Osteocyte (in vitro differentiated cells): ENCODE results near the gene PREX1. TPM values are rescaled to one million over a fixed set of nuclear protein-coding genes. Genes with fewer than 3 reads are reported as not detected.

Source experiments
- DNase-seq: peaks from one replicate; pipeline ENCODE4 v3.0.0; 2021; ENCODE audit warnings: mixed read lengths; ENCODE audit not compliant: unreplicated experiment; ENCODE audit errors: extremely low spot score
- H3K27ac Mint-ChIP-seq: one replicate; pipeline ENCODE4 v1.8.0; 2021; ENCODE audit warnings: mild to moderate bottlenecking, mixed read lengths; ENCODE audit not compliant: unreplicated experiment
- H3K27me3 Mint-ChIP-seq: one replicate; pipeline ENCODE4 v1.8.0; 2021; ENCODE audit warnings: mixed read lengths; ENCODE audit not compliant: unreplicated experiment
- H3K36me3 Mint-ChIP-seq: one replicate; pipeline ENCODE4 v1.8.0; 2021; ENCODE audit warnings: mixed read lengths; ENCODE audit not compliant: unreplicated experiment
- H3K4me1 Mint-ChIP-seq: one replicate; pipeline ENCODE4 v1.8.0; 2021; ENCODE audit warnings: mixed read lengths; ENCODE audit not compliant: unreplicated experiment
- H3K4me3 Mint-ChIP-seq: one replicate; pipeline ENCODE4 v1.8.0; 2021; ENCODE audit warnings: mild to moderate bottlenecking, moderate library complexity, mixed read lengths; ENCODE audit not compliant: unreplicated experiment
- H3K9me3 Mint-ChIP-seq: one replicate; pipeline ENCODE4 v1.8.0; 2021; ENCODE audit warnings: mixed read lengths; ENCODE audit not compliant: unreplicated experiment
- total RNA-seq: library from RNA; stranded (reverse); gene quantifications from 2 replicates; pipeline ENCODE4 v1.2.1, GENCODE V29; 2021
- TF ChIP-seq, protein P1 (sequence below): fragments of 200-600 bp; sonication (generic); IDR thresholded peaks from 2 replicates; pipeline ENCODE4 v1.5.0; 2021; ENCODE audit warnings: antibody characterized with exemption, mild to moderate bottlenecking, moderate library complexity

PREX1 gene
- total RNA-seq, 1 donor from 2014 or later, result 24.2 TPM

DNA sequence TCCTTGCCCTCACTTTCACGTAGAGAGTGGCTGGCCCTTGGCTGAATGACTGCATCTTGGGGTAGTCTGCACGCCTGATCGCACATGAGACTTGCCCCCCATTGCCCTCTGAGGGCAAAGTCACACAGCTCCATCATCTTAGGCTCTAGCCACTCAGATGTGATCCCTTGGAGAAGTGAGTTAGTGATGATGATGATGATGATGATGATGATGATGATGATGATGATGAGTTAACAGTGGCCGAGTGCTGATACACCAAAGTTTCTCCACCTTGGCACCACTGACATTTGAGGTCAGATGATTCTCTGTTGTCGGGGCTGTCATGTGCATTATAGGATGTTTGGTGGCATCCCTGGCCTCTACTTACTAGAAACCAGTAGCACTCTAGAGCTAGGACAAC is 84.0 kb downstream of the PREX1 start:
- TF ChIP-seq, protein P1, sequence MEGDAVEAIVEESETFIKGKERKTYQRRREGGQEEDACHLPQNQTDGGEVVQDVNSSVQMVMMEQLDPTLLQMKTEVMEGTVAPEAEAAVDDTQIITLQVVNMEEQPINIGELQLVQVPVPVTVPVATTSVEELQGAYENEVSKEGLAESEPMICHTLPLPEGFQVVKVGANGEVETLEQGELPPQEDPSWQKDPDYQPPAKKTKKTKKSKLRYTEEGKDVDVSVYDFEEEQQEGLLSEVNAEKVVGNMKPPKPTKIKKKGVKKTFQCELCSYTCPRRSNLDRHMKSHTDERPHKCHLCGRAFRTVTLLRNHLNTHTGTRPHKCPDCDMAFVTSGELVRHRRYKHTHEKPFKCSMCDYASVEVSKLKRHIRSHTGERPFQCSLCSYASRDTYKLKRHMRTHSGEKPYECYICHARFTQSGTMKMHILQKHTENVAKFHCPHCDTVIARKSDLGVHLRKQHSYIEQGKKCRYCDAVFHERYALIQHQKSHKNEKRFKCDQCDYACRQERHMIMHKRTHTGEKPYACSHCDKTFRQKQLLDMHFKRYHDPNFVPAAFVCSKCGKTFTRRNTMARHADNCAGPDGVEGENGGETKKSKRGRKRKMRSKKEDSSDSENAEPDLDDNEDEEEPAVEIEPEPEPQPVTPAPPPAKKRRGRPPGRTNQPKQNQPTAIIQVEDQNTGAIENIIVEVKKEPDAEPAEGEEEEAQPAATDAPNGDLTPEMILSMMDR, result no peak
- no peak for DNase-seq
- no peak overlapping the region for H3K27ac Mint-ChIP-seq
- H3K9me3 Mint-ChIP-seq, result no peaks in the 10 kb centered on the region
- H3K36me3 Mint-ChIP-seq, result peaks cover 10% of the 10 kb centered on the region
- no peaks in the 10 kb centered on the region for H3K27me3 Mint-ChIP-seq
- peaks cover 17% of the 10 kb centered on the region for H3K4me1 Mint-ChIP-seq
- H3K4me3 Mint-ChIP-seq, result no peak overlapping the region

DNA sequence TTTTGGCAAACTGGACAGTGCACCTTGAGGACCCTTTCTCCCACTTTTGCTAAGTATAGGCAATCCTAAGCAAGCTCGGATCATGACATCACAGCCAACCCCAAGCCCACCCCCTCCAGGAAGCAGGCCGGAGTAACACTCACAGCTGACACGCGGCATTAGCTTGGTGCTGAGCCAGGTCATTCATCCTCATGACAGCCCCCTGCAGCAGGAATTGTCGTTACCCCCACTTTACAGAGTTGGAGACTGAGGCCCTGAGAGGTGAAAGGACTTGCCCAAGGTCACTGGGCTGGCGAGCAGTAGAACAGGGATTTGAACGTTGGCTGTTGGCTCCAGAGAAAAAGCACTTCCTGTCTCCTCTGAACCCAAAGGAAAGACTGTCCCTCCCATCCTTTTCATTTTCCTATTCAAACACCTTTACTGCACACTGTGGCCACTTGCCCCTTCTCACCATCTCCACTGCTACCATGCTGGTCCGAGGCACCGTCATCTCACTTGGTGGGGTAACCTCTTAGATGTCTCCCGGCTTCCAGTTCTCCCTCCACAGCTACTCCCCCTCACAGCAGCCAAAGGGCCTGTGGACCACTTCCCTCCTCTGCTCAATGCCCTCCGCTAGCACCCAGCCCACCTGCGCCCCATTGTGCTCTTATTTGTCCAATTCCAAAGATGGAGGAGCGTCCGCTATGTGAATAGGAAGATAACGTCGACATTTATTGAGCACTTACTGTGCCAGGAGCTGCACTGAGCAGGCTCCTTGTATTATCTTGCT is 84.7 kb downstream of the PREX1 start:
- Mint-ChIP-seq H3K27ac (no peak overlapping the region), H3K36me3 (peaks cover 10% of the 10 kb centered on the region), H3K27me3 (no peaks in the 10 kb centered on the region), H3K4me1 (peaks cover 17% of the 10 kb centered on the region), H3K9me3 (no peaks in the 10 kb centered on the region), H3K4me3 (no peak overlapping the region)
- TF ChIP-seq, protein P1, result no peak
- no peak for DNase-seq

DNA sequence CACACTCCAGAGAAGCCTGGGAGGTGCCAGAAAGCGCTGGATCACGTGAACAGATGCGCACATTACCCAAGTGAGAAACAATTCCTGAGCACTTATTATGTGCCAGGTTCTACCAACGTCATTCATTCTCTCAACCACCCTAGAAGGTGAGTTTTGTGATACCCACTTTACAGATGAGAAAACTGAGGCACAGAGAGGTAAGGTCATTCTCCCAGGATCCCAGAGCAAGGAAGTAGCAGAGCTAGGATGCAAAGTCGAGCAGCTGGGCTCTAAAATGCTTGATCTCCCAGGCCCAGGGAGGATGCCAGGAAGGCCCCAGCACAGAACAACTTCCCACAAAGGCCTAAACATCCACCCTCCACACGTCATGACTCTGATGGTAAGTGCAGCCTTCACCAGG is 85.6 kb downstream of the PREX1 start:
- Mint-ChIP-seq H3K9me3 (no peaks in the 10 kb centered on the region), H3K27ac (no peak overlapping the region), H3K27me3 (no peaks in the 10 kb centered on the region), H3K36me3 (peaks cover 10% of the 10 kb centered on the region), H3K4me1 (peaks cover 9% of the 10 kb centered on the region), H3K4me3 (no peak overlapping the region)
- TF ChIP-seq, protein P1, result no peak
- DNase-seq, result no peak

DNA sequence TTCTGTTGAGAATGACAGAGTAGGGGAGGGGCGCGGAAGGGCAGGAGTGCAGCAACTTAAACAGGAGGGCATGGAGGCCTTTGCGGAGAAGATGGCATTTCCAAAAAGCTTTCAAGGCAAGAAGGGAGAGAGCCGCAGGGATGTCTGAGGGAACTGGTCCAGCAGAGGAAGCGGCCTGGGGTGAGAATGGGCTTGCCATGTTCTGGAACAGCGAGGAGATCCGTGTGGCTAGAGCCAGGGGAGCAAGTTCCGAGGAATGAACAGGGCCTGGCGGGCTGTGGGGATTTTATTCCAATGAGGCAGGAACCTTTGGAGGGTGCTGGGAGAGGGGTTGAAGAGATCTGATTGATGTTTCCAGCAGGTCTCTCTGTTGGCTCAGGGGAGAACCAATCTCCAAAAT is 86.1 kb downstream of the PREX1 start:
- TF ChIP-seq, protein P1, result no peak
- Mint-ChIP-seq H3K4me3 (no peak overlapping the region), H3K27me3 (no peaks in the 10 kb centered on the region), H3K27ac (no peak overlapping the region), H3K4me1 (peaks cover 5% of the 10 kb centered on the region), H3K36me3 (peaks cover 10% of the 10 kb centered on the region), H3K9me3 (no peaks in the 10 kb centered on the region)
- DNase-seq, result no peak

DNA sequence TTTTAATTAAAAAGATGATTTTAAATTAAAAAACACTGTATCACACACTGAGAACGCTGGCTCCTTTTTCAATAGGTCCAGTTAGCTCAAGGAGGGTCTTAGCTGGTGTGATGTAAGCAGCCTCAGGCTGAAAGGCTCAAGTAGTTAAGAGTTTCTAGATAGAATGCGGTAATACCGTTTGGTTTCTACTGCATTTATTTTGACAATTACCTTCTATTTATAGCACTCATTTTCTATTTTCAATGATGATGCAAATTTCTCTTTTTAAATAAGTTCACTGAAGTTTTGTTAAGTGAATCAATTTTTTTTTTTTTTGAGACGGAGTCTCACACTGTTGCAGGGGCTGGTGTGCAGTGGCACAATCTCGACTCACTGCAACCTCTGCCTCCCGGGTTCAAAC is 87.1 kb downstream of the PREX1 start:
- no peak overlapping the region for H3K4me3 Mint-ChIP-seq
- H3K9me3 Mint-ChIP-seq, result no peaks in the 10 kb centered on the region
- DNase-seq, result no peak
- TF ChIP-seq, protein P1, result no peak
- H3K27me3 Mint-ChIP-seq, result no peaks in the 10 kb centered on the region
- no peak overlapping the region for H3K27ac Mint-ChIP-seq
- H3K36me3 Mint-ChIP-seq, result peaks cover 10% of the 10 kb centered on the region
- peaks cover 5% of the 10 kb centered on the region for H3K4me1 Mint-ChIP-seq
